ENCODE measurements around the gene ZMAT3.

DNA sequence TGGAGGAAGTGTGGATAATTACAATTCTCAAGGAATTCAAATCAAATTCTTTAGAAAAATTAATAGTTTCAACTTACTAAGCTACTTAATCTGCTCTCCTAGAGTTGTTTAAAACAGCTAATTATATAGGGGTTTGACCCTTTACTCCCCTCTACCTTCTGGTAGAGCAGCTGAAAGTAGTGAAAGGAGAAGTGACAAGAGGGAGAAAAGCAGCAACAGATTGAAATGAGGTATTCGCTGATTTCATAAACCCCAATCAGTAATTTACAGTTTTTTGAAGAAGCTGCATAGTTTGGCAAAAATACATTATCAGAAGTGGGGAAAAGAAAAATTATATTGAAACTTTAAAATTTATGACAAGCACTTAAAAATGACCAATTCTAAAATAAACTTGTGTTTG lies 52.8 kb downstream of the ZMAT3 start:
- TF ChIP-seq EZH2 (optimal IDR thresholded peaks at IDR 0.05; ENCODE audit: low read depth, low read length), result no peak
- TF ChIP-seq, protein P1, sequence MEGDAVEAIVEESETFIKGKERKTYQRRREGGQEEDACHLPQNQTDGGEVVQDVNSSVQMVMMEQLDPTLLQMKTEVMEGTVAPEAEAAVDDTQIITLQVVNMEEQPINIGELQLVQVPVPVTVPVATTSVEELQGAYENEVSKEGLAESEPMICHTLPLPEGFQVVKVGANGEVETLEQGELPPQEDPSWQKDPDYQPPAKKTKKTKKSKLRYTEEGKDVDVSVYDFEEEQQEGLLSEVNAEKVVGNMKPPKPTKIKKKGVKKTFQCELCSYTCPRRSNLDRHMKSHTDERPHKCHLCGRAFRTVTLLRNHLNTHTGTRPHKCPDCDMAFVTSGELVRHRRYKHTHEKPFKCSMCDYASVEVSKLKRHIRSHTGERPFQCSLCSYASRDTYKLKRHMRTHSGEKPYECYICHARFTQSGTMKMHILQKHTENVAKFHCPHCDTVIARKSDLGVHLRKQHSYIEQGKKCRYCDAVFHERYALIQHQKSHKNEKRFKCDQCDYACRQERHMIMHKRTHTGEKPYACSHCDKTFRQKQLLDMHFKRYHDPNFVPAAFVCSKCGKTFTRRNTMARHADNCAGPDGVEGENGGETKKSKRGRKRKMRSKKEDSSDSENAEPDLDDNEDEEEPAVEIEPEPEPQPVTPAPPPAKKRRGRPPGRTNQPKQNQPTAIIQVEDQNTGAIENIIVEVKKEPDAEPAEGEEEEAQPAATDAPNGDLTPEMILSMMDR (IDR thresholded peaks at IDR 0.05; ENCODE audit: low read length), result no peak

All from MM.1S (cell line).